Measurements from ENCODE around the gene PFN4.
"Not testable (repeated sequence)": the region's sequence is repeated elsewhere in the genome, so short reads cannot be mapped to it uniquely, and the experiment has no call there.

Gene PFN4

DNA sequence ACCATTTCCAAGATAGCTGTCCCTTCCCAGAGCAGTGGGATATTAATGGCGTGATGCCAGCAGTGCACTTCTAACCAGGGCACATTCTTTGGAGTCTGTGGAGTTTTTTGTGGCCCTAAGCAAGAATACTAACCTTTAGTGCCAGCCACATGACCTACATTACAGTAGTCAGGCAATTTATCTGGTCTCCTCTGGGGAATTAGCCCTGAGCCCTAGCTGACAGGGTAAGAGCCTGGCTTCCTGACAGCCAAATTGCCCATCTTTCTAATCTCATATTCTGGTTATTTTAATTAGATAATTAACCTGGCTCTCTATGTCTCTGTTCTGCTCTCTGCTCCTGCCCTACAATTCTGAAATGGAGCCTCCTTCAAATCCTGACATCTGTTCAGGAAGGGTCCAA, 5.2 kb downstream of the PFN4 start:
- no peak overlapping the region for H3K27ac ChIP-seq
- no peak overlapping the region for H3K4me3 ChIP-seq

DNA sequence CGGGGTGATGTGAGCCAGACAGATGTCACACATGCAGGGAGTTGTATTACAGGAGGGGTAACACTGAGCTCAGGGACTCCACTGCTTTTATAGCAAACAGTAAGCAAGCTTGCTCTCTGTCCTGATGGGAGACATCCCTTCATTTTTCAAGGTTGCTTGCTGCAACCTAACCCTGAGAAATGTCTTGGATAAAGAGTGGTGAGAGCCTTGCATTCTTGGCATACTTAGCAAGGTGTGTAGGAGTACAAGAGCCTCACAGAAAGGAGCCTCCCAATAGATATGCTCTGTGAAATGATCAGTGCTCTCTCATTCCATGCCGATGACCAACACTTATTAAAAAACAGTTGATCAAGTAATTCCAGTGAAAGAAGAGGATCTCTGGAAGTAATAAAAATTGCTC, 8.1 kb downstream of the PFN4 start:
- no peak overlapping the region for H3K4me3 ChIP-seq

DNA sequence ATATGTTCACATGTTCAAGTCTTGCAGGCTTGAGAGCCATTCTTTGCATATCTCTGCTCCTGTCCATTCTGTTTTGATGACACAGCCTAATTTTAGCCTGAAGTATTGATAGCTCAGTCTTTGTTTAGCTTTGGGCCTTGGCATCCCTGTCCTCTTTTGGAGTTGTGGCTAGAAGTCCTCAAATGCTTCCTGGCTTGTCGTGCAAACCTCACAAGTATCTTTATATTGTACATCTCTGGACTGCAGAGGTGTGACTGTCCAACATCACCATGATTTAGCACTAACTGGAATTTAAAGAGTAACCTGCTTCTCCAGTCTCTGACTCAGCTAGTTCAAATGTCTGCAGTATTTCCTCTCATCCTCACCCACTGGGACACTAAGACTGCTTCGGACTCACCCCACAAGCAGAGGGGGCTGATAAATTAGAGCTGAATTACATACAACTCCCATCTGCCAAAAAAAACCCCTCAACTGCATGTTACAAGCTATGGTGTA, 11.7 kb downstream of the PFN4 start:
- no peak overlapping the region for H3K4me3 ChIP-seq

More for the DNA sequence above, 8.1 kb downstream of the PFN4 start:
- H3K27ac ChIP-seq, result no peak overlapping the region

DNA sequence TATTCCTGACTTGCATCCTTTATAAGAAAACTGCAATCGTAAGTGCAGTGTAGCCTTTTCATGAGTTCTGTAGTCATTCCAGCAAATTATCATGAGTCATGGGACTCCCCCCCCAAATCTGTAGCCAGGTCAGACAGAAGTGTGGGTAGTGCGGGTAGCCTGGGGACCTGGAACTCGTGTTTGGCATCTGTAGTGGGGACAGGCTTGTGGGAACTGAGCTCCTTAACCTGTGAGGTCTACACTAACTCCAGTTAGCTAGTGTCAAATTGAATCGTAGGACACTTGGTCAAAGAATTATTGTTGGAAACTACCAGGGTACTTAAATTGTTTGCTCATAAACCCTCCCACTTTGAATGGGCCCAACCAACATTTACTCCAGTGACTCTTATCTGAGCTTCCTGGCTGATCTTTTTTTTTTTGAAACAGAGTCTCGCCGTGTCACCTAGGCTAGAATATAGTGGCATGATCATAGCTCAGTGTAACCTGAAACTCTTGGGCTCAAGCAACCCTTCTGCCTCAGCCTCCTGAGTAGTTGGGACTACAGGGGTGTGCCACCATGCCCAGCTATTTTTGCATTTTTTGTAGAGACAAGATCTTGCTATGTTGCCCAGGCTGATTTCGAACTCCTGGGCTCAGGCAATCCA, 12.4 kb downstream of the PFN4 start:
- no peak overlapping the region for H3K4me3 ChIP-seq
- no peak overlapping the region for H3K27ac ChIP-seq

More for the DNA sequence above, 11.7 kb downstream of the PFN4 start:
- H3K27ac ChIP-seq, result no peak overlapping the region

DNA sequence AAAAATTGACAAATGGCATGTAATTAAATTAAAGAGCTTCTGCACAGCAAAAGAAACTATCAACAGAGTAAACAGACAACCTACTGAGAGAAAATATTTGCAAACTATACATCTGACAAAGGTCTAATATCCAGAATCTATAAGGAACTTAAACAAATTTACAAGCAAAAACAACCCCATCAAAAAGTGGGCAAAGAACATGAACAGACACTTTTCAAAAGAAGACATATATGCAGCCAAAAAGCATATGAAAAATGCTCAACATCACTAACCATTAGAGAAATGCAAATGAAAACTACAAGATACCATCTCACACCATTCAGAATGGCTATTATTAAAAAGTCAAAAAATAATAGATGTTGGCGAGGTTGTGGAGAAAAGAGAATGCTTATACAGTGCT, 13.7 kb downstream of the PFN4 start:
- H3K27ac ChIP-seq, H3K4me3 ChIP-seq: not testable (repeated sequence)

DNA sequence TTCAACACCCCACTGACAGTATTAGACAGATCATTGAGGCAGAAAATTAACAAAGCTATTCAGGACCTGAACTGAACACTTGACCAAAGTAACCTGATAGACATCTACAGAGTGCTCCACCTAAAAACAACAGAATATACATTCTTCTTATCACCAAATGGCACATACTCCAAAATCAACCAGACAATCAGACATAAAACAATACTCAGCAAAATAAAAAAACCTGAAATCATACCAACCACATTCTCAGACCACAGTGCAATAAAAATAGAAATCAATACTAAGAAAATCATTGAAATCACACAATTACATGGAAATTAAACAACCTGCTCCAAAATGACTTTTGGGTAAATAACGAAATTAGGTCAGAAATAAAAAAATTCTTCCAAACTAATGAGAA, 15.8 kb downstream of the PFN4 start:
- Histone ChIP-seq H3K27ac (no peak overlapping the region), H3K4me3 (no peak overlapping the region)

DNA sequence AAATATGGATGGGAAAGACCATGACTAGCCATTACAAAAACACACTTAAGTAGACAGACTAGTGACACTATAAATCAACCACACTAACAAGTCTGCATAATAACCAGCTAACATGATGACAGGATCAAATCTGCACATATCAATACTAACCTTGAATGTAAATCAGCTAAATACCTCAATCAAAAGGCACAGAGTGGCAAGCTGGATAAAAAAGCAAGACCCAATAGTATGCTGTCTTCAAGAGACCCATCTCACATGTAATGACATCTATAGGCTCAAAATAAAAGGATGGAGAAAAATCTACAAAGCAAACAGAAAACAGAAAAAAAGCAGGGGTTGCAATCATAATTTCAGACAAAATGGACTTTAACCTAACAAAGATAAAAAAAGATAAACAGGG, 16.3 kb downstream of the PFN4 start:
- no peak overlapping the region for H3K4me3 ChIP-seq

DNA sequence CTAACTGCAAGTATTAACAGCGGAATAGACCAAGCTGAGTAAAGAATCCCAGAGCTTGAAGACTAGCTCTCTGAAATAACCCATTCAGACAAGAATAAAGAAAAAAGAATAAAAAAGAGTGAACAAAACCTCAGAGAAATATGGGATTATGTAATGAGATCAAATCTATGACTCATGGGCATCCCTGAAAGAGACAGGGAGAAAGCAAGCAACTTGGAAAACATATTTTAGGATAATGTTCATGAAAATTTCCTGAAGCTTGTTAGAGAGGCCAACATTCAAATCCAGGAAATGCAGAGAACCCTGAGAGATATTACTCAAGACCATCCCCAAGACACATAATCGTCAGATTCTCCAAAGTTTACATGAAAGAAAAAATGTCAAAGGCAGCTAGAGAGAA, 17.3 kb downstream of the PFN4 start:
- no peak overlapping the region for H3K4me3 ChIP-seq
- H3K27ac ChIP-seq, result no peak overlapping the region

More for the DNA sequence above, 16.3 kb downstream of the PFN4 start:
- H3K27ac ChIP-seq, result no peak overlapping the region

DNA sequence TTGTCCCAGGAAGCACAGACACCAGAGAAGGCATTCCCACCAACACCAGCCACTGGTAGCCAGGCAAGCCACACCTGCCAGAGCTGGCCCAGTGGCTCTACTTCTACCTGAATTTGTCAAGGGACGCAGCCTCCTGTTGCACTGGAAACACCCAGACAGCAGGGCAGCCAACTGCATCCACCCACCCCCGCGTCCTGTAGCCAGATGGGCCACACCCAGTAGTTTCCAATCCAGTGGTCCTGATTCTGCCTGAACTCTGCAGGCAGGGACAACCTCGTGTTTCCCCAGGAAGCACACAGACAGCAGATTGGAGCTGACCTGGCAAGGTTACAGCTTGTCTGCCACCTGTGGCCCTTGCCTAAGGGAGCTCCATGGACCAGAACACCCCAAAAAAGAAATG, 18.2 kb downstream of the PFN4 start:
- H3K27ac ChIP-seq, result no peak overlapping the region
- H3K4me3 ChIP-seq, result no peak overlapping the region

DNA sequence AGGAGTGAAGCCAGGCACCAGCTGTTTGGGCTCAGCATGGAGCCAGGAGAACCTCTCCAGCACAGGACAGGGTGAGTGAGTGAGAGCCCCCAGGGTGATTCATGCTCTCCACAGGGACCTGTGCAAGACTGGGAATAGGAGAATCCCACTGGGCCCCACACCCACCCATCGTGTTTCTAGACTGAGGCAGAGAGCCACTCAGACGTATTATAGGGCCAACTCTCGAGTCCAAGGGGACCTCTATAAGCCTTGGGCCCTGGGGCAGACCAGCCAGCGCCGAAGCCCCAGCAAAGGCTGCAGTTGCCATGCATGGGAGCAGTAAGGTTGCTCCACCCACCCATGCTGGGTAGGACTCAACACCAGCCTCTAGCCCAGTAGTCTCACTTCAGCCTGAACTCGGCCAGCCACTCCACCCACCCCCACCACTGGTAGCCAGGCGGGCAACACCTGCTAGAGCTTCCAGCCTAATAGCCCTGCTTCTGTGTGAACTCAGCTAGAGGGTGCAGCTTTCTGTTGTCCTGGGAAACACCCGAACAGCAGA, 19.0 kb downstream of the PFN4 start:
- Histone ChIP-seq H3K27ac (no peak overlapping the region), H3K4me3 (no peak overlapping the region)

DNA sequence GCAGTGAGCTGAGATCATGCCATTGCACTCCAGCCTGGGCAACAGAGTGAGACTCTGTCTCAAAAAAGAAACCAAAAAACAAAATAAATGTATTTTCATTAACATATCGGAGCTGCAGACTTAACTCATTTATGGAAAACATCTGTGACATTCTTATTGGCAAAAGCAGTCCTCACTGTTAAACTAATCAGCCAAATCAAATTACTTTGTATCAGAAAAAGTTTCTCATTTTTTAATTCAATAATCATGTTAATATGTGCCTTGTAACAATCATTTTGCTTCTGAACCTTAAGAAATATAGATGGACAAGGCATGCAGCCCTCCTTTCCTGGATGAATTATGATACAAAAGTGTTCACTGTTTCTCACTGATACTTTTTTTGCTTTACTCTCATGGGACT, 20.5 kb downstream of the PFN4 start:
- Histone ChIP-seq H3K27ac (no peak overlapping the region), H3K4me3 (no peak overlapping the region)

DNA sequence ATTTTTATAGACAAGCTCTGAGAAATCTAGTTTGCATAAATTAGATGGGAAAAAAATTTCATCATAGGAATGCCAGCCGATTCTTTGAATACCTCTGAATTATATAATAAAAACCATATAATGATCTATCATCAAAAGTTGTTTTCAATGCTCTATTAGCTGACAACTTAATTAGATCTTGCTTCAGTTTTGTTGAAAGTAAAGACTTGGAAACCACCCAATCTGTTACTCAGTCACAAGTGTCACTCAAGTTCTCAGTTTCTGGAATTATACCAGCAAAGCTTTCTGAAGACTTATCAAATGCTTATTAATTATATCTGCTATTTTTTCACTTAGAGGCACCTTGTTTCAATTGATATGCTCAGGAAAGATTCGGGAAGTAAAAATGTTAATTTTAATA, 21.1 kb downstream of the PFN4 start:
- Histone ChIP-seq H3K4me3 (no peak overlapping the region), H3K27ac (no peak overlapping the region)

DNA sequence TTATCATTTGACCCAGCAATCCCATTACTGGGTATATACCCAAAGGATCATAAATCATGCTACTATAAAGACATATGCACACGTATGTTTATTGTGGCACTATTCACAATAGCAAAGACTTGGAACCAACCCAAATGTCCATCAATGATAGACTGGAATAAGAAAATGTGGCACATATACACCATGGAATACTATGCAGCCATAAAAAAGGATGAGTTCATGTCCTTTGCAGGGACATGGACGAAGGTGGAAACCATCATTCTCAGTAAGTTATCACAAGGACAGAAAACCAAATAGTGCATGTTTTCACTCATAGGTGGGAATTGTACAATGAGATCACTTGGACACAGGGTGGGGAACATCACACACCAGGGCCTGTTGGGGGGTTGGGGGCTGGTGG, 22.4 kb downstream of the PFN4 start:
- not testable (repeated sequence) for H3K4me3 ChIP-seq, H3K27ac ChIP-seq

DNA sequence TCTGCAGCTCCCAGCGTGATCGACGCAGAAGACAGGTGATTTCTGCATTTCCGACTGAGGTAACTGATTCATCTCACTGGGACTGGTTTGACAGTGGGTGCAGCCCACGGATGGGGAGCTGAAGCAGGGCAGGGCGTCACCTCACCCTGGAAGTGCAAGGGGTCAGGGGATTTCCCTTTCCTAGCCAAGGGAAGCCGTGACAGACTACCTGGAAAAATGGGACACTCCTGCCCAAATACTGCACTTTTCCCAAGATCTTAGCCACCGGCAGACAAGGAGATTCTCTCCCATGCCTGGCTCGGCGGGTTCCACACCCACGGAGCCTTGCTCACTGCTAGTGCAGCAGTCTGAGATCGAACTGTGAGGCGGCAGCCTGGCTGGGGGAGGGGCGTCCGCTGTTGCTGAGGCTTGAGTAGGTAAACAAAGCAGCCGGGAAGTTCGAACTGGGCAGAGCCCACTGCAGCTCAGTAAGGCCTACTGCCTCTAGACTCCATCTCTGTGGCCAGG, 27.9 kb downstream of the PFN4 start:
- H3K27ac ChIP-seq, H3K4me3 ChIP-seq: not testable (repeated sequence)

DNA sequence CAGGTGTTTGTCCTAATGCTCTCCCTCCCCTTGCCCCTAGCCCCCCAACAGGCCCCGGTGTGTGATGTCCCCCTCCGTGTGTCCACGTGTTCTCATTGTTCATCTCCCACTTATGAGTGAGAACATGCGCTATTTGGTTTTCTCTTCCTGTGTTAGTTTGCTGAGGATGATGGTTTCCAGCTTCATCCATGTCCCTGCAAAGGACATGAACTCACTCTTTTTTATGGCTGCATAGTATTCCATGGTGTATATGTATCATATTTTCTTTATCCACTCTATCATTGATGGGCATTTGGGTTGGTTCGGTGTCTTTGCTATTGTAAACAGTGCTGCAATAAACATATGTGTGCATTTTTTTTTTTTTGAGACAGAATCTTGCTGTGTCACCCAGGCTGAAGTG, 29.9 kb downstream of the PFN4 start:
- H3K4me3 ChIP-seq, result not testable (repeated sequence)

DNA sequence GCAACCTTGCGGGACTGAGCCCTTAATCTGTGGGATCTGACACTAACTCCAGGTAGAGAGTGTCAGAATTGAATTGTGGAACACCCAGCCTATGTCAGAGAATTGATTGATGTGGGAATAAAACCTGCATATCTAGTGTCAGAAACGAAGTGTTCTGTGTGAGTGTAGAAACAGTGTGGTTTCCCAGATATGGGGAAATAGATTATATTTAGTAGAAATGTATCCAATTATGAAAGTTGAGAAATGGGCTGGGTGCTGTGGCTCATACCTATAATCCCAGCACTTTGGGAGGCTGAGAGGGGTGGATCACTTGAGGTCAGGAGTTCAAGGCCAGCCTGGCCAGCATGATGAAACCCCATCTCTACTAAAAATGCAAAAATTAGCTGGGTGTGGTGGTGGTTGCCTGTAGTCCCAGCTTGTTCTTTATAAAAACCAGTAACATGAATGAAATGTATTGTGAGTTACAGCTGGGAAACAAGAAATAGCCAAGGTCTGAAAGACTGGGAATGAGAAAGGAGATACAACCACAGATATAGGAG, 34.2 kb downstream of the PFN4 start:
- Histone ChIP-seq H3K27ac (no peak overlapping the region), H3K4me3 (no peak overlapping the region)

More for the DNA sequence above, 29.9 kb downstream of the PFN4 start:
- H3K27ac ChIP-seq, result not testable (repeated sequence)

DNA sequence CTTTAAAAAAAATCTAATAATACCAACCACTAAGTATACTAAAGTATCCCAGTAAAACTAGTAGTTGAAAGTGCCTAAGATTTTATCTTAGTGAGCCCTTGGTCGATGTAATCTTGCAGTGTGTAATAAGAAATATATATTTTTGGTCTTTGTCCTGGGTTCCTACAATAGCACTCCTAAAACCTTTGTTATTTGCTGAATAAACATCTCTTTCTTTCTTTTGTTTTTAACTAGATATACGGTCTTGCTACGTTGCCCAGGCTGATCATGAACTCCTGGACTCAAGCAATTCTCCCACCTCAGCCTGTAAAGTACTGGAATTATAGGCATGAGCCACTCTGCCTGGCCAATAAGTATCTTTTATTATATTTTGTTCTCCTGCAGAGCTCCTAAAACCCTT, 36.1 kb downstream of the PFN4 start:
- Histone ChIP-seq H3K27ac (no peak overlapping the region), H3K4me3 (no peak overlapping the region)

DNA sequence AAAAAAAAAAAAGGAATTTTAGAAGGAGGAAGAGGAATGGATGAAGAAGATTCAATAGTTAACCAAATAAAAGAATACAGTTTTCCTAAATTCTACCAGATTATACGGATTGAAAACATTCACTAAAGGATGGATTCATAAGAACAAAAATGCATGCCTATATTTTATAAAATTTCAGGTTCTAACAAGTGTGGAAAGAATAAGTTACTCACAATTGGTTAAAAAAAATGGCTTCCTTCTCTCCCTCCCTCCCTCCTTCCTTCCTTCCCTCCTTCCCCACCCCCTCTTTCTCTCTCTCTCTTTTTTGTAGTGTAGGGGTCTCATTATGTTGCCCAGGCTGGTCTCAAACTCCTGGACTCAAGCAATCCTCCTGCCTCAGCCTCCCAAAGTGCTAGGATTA, 36.9 kb downstream of the PFN4 start:
- Histone ChIP-seq H3K4me3 (no peak overlapping the region), H3K27ac (no peak overlapping the region)

DNA sequence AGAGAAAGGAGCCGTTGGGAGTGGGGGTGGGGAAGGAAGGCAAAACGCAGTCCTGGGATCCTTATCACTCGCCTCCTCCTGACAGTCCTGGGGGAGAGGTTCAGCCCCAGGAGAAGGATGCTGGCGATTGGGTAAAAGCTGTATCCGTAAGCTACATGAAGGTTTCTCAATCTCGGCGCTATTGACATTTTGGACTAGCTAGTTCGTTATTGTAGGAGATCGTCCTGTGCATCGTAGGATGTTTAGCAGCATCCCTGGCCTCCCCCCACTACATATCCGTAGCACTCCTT, 38.0 kb downstream of the PFN4 start:
- Histone ChIP-seq H3K4me3 (peak overlapping the region; percentile 39 to 64 (median 55)), H3K27ac (peak overlapping the region; percentile 10 to 94 (median 84))

DNA sequence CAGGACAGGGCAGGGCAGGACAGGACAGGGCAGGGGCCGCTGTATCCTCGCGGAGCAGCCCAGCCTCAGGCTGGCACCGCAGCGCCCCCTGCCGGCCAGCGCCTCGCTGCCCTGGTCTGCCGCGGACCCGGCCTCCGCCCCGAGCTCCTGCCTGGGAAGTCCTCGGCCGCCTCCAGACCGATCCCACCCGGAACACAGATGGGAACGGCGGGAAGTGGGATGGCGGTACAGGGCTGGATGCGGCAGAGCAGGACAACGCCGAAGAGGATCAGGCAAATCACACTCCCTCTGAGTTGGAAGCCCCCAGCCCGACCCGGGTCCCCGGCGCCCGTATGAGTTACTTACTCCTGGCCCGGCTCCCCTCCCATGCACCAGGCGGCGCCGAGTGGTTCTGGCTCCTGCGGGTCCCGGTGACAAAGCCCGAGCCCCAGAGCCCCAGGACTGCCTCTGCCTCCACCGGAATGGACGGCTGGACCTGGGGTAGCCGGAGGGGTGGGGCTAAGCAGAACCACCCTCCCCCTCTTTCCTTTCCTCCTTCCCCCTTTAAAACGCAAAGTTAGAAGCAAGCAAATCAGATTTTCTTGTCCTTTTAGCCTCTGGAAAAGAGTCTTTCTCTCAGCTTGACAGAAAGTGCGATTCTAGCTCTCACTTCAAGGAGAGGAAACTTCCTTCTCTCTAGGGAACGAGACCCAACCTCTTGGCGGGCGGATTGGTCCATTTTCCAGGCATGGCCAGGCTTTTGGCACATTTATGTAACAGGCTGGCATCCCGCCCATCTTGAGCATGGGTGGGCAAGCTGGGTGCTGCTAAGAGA, 38.5 kb downstream of the PFN4 start, which contains the start of gene TP53I3:
Gene TP53I3, minus strand, starts transcription at position 449 of the 814 bp plus-strand sequence. CDS start 508 bp downstream, outside the sequence.
- Histone ChIP-seq H3K27ac (peak within 1 kb of the TSS; percentile 14 to 94 (median 84)), H3K4me3 (peak within 1 kb of the TSS; percentile 39 to 64 (median 55))

Measured in skin epidermis (tissue), 12 donors.